HG02798 (cell line): Measurements from ENCODE around the gene SNAI3.

Experiments
- ATAC-seq: cut with Tn5 transposase; IDR thresholded peaks from one replicate; pipeline ENCODE4 v1.9.1; 2021; ENCODE audit warnings: mild to moderate bottlenecking; ENCODE audit not compliant: unreplicated experiment, poor library complexity

Gene SNAI3

DNA sequence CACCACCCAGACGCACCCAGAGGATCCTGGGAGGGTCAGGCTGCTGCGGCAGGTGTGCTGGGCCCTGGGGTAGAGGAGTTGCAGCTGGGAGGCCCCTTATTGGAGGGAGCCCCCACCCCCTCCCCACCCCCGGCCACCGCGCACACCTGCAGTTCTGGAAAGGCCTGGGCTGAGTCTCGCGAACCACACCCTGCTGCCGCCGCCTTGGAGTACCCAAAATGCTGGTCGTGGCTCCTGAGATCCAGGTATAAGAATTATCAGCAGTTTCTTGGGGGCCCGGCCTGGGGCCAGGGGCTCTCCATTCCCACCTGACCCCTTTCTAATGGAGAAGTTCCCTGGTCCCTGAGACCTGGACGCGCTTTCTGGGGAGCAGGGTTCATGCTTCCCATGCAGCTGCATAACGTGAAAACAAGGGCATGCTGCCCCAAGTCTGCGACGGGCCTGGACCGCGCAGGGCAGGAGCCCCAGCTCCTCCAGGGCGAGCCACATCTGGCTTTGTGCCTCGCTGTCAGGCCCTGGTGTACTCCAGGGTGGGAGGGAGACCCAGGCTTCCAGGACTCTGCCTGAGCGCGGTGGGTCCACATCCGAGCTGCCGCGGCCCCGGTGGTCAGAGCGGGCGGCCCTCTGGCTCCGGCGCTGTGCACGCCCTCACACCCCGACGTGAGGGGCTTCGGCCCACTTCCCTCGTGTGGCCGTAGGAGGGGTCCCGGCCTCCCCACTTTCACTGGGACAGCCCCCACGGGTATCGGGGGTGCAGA lies 7.3 kb upstream of the SNAI3 start:
- no peak for ATAC-seq

DNA sequence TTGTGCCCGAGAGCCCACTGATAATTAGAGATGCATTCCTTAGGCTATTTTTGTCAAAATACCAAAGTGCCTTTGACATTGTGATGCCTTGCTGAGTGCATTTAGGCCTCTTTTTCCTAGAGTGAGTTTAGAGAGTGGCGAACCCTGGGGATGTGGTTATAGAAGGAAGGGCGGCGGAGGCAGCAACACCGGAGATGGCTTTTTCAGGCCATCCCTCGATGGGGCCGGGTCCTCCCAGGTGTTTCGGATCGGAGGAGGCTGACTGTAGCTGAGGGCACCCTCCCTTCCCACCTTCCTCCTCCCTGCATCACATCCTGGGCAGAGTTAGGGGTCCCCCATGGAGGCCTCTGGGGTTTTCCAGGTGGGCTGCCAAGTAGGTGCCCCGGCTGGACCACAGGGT lies 6.6 kb upstream of the SNAI3 start:
- no peak for ATAC-seq

DNA sequence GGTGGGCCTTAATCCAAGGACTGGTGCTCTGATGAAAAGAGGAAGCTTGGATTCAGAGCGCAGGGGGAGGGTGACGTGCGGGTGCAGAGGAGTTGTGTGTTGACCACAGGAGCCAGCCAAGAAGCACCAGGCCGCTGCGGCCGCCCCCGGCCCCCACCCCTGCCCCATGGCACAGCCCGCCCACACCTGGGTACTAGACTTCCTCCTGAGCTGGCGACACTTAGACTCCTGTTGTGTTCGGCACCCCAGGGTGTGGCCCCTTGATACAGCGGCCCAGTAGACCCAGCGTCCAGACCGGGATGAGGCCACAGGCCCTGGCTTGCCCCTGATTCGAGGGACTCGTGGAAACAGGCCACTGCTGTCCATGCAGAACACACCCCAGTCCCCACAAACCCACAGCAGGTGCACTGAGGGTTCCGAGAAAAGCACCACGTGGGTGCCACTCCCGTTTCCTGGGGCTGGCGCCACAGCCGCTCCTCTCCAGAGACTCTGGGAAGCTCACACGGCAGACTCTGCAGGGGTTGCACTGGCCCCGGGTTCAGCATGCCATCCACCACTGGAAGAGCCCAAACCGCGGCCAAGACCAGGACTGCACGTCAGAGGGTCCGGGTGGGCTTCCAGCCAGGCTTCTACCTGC lies 5.7 kb upstream of the SNAI3 start:
- no peak for ATAC-seq

DNA sequence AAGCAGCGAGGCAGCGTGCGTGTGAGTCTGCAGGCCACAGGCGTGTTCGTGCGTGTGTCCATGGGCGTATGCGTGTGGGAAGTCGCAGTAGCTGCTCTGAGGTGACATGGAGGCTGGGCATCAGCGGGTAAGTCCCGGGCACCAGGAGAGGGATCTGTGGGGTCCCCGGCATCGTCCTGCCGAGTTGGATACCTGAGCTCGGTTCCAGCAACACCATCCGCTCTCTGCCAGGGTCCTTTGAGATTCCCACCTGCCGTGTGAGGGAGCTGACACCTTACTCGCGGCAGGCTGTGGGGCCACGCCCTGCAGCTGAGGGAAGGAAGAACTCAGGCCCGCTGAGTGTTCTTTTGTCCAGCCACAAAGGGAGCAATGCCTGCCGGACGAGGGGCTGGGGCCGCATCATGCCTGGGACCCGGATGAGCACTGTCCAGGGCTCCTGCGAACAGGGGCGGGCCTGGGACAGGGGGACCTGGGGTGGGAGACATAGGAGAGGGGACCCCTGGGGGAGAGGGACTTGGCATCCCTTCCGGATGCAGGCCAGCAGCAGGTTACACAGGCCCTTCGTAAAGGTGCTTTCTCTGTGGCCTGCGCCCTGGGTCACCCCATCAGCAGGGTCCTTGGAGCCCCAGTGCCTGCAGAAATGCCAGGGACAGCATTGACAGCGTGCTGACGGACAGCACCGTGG lies 5.0 kb upstream of the SNAI3 start:
- ATAC-seq = no peak

DNA sequence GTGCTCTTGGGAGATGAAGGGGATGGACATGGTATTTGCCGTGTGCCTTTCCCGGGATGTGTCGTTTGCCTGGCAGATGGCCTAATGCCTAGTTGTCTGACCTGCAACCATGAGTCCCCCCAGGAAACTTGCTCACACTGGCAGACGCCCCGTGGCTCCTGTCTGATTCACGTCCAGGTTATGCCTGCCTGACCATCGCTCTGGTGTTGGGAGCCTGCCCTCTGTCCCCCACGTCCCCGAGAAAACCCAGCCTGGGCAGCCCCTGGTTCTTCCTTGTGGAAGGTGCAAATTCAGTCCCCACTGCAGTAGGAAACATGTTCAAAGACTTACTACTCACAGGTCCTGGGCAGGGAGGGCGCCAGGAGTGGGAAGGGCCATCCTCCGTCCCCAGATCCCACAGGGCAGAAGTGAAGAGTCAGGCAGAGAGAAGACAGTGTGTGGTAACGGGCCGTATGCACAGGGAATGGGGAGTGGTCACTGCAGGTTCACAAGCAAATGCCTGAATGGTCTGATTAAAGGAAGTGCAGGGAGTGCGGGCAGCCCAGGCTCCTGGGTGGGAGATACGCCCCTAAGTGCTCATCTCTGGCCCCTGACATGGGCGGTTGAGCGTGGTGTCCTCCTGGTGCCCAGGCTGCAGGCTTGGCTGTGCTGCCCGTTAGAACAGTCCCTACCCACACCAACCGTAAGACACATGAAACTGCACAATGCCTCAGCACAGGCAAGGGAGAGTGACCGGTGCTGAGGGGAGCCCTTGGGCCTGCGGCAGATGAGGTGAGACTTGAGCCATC lies 4.2 kb upstream of the SNAI3 start:
- no peak for ATAC-seq

DNA sequence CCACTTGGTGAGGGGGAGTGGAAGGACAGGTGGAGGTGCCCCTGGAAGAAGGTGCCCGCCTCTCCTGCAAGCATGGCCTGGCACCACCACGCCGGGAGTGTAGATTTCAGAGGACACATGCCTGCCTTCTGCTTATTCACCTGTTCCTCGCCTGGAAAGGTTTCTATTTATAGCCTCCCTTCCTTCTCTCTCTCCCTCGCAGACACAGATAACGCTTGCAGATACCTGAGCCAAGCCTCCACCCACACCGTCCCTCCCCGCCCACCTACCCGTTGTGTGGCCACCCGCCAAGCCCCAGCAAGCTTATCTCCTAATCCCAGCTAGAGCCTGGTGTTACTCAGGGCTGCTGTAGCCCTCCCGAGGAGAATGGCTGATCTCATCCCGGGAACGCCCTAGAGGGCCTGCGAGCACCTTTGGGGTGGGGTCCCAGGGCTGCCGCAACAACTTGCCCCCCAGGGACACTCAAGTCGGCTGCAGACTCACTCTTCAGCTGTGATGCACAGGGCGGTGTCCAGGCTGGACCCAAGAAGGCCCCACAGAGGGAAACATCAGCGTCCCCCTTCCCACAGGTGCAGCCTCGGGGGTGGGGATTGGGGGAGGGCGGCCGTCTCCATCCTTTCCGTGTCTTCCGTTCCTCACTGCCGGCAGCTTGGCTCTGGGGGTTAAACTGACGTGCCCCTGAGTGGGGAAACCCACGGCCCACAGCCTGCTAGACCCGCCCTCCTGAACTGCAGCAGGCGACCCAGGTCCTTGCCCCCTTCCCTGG lies 1.9 kb upstream of the SNAI3 start:
- ATAC-seq = no peak

DNA sequence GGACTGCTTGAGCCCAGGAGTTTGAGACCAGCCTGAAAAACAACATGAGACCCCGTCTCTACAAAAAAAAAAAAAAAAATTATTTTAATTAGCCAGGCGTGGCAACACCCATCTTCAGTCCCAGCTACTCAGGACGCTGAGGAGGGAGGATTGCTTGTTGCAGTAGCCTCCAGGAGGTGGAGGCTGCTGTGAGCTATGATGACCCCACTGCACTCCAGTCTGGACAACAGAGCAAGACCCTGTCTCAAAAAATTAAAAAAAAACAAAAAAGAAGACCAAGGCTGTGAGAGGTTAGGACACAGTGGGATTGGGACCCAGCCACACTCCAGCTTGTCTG lies 1.3 kb upstream of the SNAI3 start:
- no peak for ATAC-seq

DNA sequence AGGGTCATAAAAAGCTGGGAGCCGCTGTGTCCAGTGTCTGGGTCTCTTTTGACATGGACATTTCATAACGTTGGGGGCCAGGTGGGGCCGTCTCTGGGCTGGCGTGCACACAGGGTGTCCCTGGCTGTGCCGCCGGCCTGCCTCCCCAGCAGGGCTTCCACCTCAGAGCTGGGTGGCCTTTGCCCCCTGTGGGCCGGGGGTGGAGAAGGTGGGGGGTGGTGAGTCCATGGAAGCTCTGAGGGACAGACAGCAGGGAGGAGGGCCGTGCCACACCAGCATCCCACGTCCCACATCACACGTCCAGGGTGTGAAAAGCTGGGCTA lies 908 bp upstream of the SNAI3 start:
- no peak for ATAC-seq

DNA sequence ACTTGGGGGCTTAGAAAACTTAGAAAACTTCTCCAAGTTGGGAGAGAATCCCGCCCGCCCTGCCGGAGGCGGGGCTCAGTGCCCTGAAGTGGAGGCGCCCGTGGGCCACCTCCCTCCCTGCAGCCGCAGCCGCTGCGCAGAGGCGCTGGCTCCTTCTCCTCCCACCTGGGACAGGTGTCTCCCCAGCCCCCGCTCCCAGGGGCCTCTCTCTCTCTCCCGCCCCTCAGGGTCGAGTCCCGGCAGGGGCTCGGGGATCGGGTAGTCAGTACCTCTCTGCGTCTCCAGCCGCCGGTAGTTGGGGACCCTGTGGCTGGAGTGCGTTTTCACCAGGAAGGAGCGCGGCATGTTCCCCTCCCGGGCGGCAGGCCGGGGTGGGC lies 257 bp downstream of the SNAI3 start:
- ATAC-seq = peak; percentile 15

DNA sequence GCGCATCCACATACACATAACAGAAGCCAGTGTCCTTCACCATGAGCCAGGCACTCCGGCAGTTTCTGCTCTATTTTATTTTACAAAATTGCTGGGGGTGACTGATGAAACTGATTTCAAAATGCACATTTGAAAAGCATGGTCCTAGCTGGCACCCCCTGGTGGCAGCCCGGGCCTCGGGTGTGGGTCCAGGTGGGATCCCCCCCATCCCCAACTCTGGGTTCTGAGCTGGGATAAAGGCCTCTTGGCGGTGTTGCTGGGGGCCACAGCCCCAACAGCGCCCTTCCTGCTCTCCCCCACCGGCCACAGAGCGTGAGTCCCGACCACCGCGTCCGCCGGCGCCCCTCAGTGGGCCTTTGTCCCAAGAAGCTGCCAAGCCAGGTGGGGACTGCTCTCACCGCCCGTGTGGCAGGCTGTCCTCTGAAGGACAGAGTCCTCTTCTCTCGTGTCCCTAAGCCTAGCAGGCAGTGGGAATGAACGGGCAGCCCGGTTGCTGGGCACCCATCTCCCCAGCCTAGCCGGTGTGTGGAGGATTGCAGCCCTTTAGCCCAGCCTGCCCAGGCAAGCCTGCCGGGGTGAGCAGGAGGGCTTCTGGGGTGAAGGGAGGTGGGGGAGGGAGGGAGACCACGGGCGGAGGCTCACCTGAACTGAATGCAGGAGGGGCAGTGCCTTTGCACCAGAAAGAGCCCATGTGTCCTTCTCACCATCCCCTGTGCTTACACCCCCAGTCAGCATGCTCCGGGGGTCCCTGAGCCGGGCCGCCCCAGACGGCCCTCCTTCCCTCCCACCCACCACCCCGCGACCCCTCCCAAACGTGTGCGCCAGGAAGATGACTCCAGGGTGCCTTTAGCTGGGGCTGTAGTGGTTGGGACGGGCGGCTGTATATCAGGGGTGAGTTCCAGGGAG lies 898 bp downstream of the SNAI3 start:
- ATAC-seq = no peak

DNA sequence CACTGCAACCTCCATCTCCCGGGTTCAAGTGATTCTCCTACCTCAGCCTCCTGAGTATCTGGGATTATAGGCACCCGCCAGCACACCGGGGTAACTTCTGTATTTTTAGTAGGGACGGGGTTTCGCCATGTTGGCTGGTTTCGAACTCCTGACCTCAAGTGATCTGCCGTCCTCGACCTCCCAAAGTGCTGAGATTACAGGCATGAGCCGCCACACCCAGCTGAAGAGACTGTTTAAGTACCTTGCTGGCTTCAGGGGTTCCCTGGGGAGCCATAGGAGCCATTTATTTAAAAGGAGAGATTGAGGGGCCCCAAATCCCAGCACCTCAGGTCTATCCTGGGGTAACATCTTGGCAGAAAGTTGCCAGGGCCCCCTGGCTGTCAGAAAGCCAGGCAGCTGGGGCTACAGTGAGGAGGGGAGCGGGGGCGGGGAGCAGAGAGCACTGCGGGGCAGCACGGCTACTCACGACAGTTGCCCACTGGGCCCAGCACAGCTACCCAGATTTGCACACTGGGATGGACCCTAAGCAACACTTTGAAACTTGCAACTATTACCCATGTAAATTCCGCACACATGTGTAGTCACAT lies 1.6 kb downstream of the SNAI3 start:
- no peak for ATAC-seq

DNA sequence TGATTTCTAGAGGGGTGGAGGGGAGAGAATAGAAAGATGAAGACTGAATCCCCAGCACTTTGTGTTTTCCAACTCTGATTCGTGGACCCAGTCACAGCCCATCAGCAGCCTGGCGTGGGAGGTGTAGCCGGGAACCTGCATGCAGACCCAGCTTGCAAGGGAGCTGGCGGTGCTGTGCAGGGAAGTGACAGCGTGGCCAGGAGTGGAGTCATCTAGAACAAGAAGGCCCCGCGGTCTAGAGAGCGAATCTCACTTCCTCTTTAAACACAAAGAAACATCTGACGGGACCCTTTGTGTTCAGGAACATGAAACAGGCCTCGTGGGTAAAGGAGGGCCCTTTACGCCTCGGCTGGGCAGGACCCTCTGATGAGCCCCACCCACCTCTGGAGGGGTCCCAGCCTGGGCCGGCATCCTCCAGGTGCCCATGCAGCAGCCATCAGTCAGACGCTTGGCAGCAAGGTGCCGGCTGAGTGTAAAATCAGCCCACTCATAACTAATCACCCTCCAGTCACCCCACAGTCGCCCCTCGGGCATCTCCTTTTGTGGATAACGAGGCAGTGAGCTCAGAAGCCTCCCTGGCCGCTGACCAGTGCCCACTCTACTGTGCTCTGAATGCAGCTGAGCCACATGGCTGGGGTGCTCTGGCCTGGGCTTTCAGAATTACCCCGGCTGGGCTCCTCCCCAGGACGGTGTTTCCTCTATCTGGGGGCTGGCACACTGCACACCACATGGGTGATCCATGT lies 4.4 kb downstream of the SNAI3 start:
- peak; percentile 61 for ATAC-seq

DNA sequence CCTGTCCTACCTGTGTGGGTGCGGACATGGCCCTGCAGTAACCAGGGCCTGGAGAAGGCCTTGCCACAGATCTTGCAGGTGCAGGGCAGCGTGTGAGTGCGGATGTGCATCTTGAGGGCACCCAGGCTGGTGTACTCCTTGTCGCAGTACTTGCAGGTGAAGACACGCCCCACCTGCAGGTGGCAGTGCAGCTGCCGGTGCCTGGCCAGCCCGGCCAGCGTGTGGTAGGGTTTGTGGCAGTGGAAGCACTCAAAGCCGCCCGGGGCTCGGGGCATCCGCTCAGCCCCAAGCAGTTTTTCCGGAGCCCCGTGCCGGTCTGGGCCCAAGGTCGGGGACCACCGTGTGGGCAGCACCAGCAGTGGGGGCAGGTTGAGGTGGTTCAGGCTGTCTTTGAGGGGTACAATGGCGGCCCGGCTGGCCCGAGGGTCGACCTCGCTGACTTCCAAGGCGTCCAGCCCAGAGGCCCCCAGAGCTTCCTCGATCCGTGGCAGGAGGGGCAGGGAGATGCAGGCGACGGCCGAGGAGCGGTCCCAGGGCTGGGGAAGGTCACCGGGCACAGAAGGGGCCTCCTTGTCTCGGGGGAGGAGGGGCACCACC lies 5.1 kb downstream of the SNAI3 start:
- peak; percentile 35 for ATAC-seq

DNA sequence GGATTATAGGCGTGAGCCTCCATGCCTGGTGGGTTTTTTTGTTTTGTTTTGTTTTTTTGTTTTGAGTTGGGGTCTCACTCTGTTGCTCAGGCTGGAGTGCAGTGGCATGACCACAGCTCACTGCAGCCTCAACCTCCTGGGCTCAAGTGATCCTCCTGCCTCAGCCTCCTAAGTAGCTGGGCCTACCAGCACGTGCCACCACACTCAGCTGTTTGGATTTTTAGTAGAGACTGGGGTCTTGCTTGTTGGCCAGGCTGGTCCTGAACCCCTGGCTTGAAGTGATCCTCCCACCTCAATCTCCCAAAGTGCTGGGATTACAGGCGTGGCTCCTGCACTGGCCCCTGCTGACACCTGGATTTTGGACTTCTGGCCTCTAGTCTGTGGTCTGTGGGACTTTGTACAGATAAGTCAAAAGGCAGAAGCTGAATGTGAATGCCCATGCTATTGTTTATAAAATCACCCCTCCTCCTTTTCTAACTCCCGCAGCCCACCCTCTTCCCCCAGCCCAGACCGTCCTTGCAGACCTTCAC lies 5.7 kb downstream of the SNAI3 start:
- ATAC-seq = no peak

DNA sequence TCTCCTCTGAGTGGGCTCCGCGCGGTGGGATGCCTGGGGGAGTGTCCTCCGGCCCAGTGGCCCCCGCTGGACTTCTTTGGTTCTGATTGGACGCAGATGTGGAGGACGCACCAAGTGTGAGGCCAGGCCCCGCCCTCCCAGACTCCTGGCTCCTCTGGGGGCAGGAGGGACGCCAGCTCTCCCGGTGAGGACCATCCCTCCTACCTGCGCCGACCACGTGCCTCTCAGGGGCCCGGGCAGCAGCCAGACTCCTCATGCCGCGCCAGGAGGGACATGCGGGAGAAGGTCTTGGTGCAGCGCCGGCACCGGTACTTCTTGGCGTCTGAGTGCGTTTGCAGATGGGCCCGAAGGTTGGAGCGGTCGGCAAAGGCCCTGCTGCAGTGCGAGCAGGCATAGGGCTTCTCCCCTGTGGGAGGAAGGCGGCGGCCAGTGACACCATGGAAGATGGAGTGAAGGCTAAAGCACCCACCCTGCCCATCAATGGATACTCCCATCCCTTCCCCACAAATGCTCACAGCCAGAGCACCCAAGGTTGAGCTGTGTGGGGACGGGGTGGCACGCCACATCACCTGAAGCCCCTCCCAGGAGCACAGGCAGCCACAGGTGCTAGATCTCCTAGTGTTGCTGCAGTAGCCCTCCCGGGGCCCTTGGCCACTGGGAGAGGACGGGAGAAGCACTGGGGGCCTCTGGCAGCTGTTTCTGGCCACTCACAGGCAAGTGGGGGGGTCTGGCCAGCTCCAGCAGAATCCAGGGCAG lies 7.9 kb downstream of the SNAI3 start:
- no peak for ATAC-seq

DNA sequence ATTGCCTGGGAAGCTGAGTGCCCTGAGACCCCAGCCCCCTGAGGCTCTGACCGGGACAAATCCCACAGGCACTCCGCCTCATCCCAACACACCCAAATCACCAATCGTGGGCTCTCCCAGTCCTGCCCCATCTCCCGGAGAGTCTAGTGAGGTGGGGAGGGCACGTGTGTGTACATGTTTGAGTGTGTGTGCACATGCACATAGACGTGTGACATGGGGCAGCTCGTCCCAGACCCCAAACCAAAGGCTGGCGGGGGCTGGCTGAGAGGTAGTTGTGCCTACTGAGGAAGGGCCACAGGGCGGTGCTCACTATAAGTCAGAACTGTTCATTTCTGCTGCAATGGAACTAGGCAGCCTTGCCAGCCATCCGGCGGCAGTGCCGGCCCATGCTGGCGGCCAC lies 8.6 kb downstream of the SNAI3 start:
- no peak for ATAC-seq
